SK-N-SH (cell line): ENCODE measurements around the gene DNASE1L3. TPM values are rescaled to one million over a fixed set of nuclear protein-coding genes. Genes with fewer than 3 reads are reported as not detected.
"Not testable (repeated sequence)": the region's sequence is repeated elsewhere in the genome, so short reads cannot be mapped to it uniquely, and the experiment has no call there.

Experiments used
- CTCF ChIA-PET: fragments of 300-600, 350-600 bp; formaldehyde crosslinking; extraction: SDS; loops from one replicate; lab custom pipeline; 2021; lab: Yijun Ruan, JAX
- POLR2A ChIA-PET: fragments of 350-600 bp; sonication (Branson Sonifier 250); formaldehyde crosslinking; extraction: SDS; loops from one replicate; lab custom pipeline; 2020; ENCODE audit warnings: antibody characterized with exemption, inconsistent platforms; lab: Yijun Ruan, JAX
- DNase-seq: peaks from one replicate; pipeline ENCODE4 v3.0.0; 2012
- H2AFZ ChIP-seq: fragments of 200-600 bp; sonication (generic); 2 replicates; pipeline ENCODE4 v1.8.1; 2016; ENCODE audit warnings: antibody characterized with exemption, mild to moderate bottlenecking, low read depth
- H3F3A ChIP-seq: fragments of 200-600 bp; sonication (generic); replicated peaks from 2 replicates; pipeline ENCODE3; 2016; ENCODE audit warnings: antibody characterized with exemption, mild to moderate bottlenecking; ENCODE audit not compliant: insufficient read depth
- H3K27ac ChIP-seq, 2 experiments: fragments of 200-500 bp in 1 of 2; fragments of 200-600 bp in 1 of 2; sonication (Bioruptor generic) in 1 of 2; sonication (generic), shearing (Covaris generic) in 1 of 2; 2 replicates each; pipeline versions ENCODE4 v1.5.1 to v1.6.1; 2014 to 2016; ENCODE audit warnings: low read depth in 2 of 2, inconsistent platforms in 1 of 2, low read length in 1 of 2, mild to moderate bottlenecking in 1 of 2, mixed read lengths in 1 of 2
- H3K27me3 ChIP-seq: fragments of 200-600 bp; sonication (generic), shearing (Covaris generic); 2 replicates; pipeline ENCODE4 v1.6.1; 2016; ENCODE audit warnings: mixed run types; ENCODE audit not compliant: insufficient read depth
- H3K36me3 ChIP-seq, 2 experiments: fragments of 200-500 bp in 1 of 2; fragments of 200-600 bp in 1 of 2; sonication (Bioruptor generic) in 1 of 2; sonication (generic) in 1 of 2; replicated peaks in 1 of 2; 2 replicates each; pipeline versions ENCODE3 to v1.5.1; 2014 to 2016; ENCODE audit warnings: low read length in 1 of 2, mild to moderate bottlenecking in 1 of 2; ENCODE audit not compliant: insufficient read depth in 2 of 2, control insufficient read depth in 1 of 2
- H3K4me1 ChIP-seq, 2 experiments: fragments of 200-500 bp in 1 of 2; fragments of 200-600 bp in 1 of 2; sonication (Bioruptor generic) in 1 of 2; sonication (generic), shearing (Covaris generic) in 1 of 2; 2 replicates each; pipeline versions ENCODE4 v1.5.1 to v1.6.1; 2014 to 2016; ENCODE audit warnings: low read depth in 1 of 2, low read length in 1 of 2, mixed run types in 1 of 2; ENCODE audit not compliant: insufficient read depth in 2 of 2, control insufficient read depth in 1 of 2
- H3K4me2 ChIP-seq: fragments of 200-600 bp; sonication (generic), shearing (Covaris generic); 2 replicates; pipeline ENCODE4 v1.6.1; 2017; ENCODE audit warnings: mixed run types
- H3K4me3 ChIP-seq, 2 experiments: fragments of 200-500 bp in 1 of 2; fragments of 200-600 bp in 1 of 2; sonication (Bioruptor generic) in 1 of 2; sonication (generic), shearing (Covaris generic) in 1 of 2; 2 replicates each; pipeline versions ENCODE4 v1.5.1 to v1.8.1; 2014 to 2016; ENCODE audit warnings: low read depth in 2 of 2, inconsistent platforms in 1 of 2, low read length in 1 of 2, mild to moderate bottlenecking in 1 of 2, mixed read lengths in 1 of 2, moderate library complexity in 1 of 2
- H3K79me2 ChIP-seq: fragments of 200-600 bp; sonication (generic); 2 replicates; pipeline ENCODE4 v1.8.1; 2017; ENCODE audit warnings: mild to moderate bottlenecking; ENCODE audit not compliant: insufficient read depth
- H3K9ac ChIP-seq: fragments of 200-600 bp; sonication (generic); 2 replicates; pipeline ENCODE4 v1.6.1; 2017; ENCODE audit warnings: mixed run types
- H3K9me2 ChIP-seq: fragments of 200-600 bp; sonication (generic); 2 replicates; pipeline ENCODE4 v1.6.1; 2017; ENCODE audit warnings: mixed run types
- H3K9me3 ChIP-seq: fragments of 200-600 bp; sonication (generic); 2 replicates; pipeline ENCODE4 v1.6.1; 2017; ENCODE audit warnings: mixed run types, mild to moderate bottlenecking, moderate library complexity
- H4K20me1 ChIP-seq: fragments of 200-600 bp; sonication (generic); 2 replicates; pipeline ENCODE4 v1.6.1; 2017; ENCODE audit warnings: mild to moderate bottlenecking, mixed run types; ENCODE audit not compliant: insufficient read depth
- CHD2 ChIP-seq: fragments of 150-350 bp; IDR thresholded peaks from 2 replicates; pipeline ENCODE4 v1.6.1; 2018; ENCODE audit warnings: low read length; ENCODE audit not compliant: partially characterized antibody
- CTCF ChIP-seq: fragments of 200-600 bp; sonication (generic); IDR thresholded peaks from 2 replicates; pipeline ENCODE4 v1.6.1; 2017; ENCODE audit warnings: antibody characterized with exemption, mild to moderate bottlenecking, moderate library complexity
- EP300 ChIP-seq, 2 experiments: IDR thresholded peaks; 2 replicates each; pipeline versions ENCODE4 v1.4.0 to v1.6.1; 2012; ENCODE audit warnings: borderline replicate concordance in 1 of 2, low read depth in 1 of 2, low read length in 1 of 2
- EZH2phosphoT487 ChIP-seq: fragments of 200-600 bp; sonication (generic); IDR thresholded peaks from 2 replicates; pipeline ENCODE4 v1.6.1; 2017; ENCODE audit warnings: low read depth, mixed run types, mild to moderate bottlenecking, antibody characterized with exemption, moderate library complexity, borderline replicate concordance
- GABPA ChIP-seq: IDR thresholded peaks from 2 replicates; pipeline ENCODE4 v1.4.0; 2012; ENCODE audit warnings: low read depth, mild to moderate bottlenecking
- IRF3 ChIP-seq: fragments of 150-350 bp; IDR thresholded peaks from 2 replicates; pipeline ENCODE4 v1.6.1; 2016; ENCODE audit warnings: mild to moderate bottlenecking, low read depth, low read length
- MEF2A ChIP-seq: IDR thresholded peaks from 2 replicates; pipeline ENCODE4 v1.4.0; 2012; ENCODE audit warnings: low read depth, borderline replicate concordance
- MXI1 ChIP-seq: IDR thresholded peaks from 2 replicates; pipeline ENCODE4 v1.6.1; 2012; ENCODE audit warnings: mild to moderate bottlenecking, low read depth, low read length, improper control_type of control experiment
- NFIC ChIP-seq: IDR thresholded peaks from 2 replicates; pipeline ENCODE4 v1.4.0; 2012; ENCODE audit warnings: borderline replicate concordance
- NRF1 ChIP-seq: IDR thresholded peaks from 2 replicates; pipeline ENCODE4 v1.6.1; 2012; ENCODE audit warnings: low read depth, mild to moderate bottlenecking, low read length
- PBX3 ChIP-seq: IDR thresholded peaks from 2 replicates; pipeline ENCODE4; 2012
- RFX5 ChIP-seq: IDR thresholded peaks from 2 replicates; pipeline ENCODE4 v1.6.1; 2012; ENCODE audit warnings: mild to moderate bottlenecking, improper control_type of control experiment, low read length
- RXRA ChIP-seq: IDR thresholded peaks from 2 replicates; pipeline ENCODE4 v1.4.0; 2012; ENCODE audit warnings: low read depth, mild to moderate bottlenecking, borderline replicate concordance
- SIN3A ChIP-seq: IDR thresholded peaks from 2 replicates; pipeline ENCODE4 v1.6.1; 2012; ENCODE audit warnings: low read depth, mild to moderate bottlenecking, low read length, moderate library complexity, borderline replicate concordance
- TCF12 ChIP-seq: IDR thresholded peaks from 2 replicates; pipeline ENCODE4 v1.4.0; 2012
- ZBTB33 ChIP-seq: IDR thresholded peaks from 2 replicates; pipeline ENCODE4 v1.4.0; 2012; ENCODE audit warnings: low read depth, borderline replicate concordance
- WGBS: methylation state at CpG from one replicate; pipeline ENCODE4 v1.1.6; 2017; ENCODE audit warnings: low lambda C conversion rate; 5-methylcytosine and 5-hydroxymethylcytosine counted together
- polyA plus RNA-seq, 3 experiments: library from polyadenylated mRNA; depleted of rRNA; stranded (reverse); fragments of >200 nt; gene quantifications; 2 replicates each; pipeline ENCODE4 v1.2.3, GENCODE V29; 2012

The DNASE1L3 gene
- polyA plus RNA-seq, 1 of the 3 experiments (the other 2 are of a cell fraction) = not detected

- no peak for TF ChIP-seq ZBTB33
- TF ChIP-seq EP300 (IDR thresholded peaks at IDR 0.05; ENCODE audit: borderline replicate concordance in 1 of 2, low read depth in 1 of 2, low read length in 1 of 2) = no peak
These were observed 33.3 kb upstream of the DNASE1L3 start (continued) for GRCh38 chr3:58243976-58244585.

- H4K20me1 ChIP-seq, H3K9me3 ChIP-seq, POLR2A ChIA-PET, H3K27ac ChIP-seq, H3K9me2 ChIP-seq, H3F3A ChIP-seq, H3K9ac ChIP-seq, H3K4me2 ChIP-seq, H3K4me3 ChIP-seq, H3K36me3 ChIP-seq, H3K27me3 ChIP-seq, H3K4me1 ChIP-seq, DNase-seq, H2AFZ ChIP-seq: not testable (repeated sequence)
- WGBS = 70% methylated on average over 4 of the region's 4 CpGs
- CTCF ChIA-PET = interaction anchor here (0.9 to 2.1 kb wide), 2 partner anchors 25 to 57 kb away, joined by 4 to 5 read pairs; no protein-coding TSS in a partner anchor
- peaks cover 20% of the 10 kb centered on the region; the same call in 1 of the 2 replicates for H3K79me2 ChIP-seq
These were observed 32.1 kb upstream of the DNASE1L3 start for GRCh38 chr3:58242860-58243259.

GRCh38 chr3:58242340-58242739 lies 31.6 kb upstream of the DNASE1L3 start:
- CTCF ChIA-PET = interaction anchor here (0.6 to 2.1 kb wide), 7 partner anchors 8 to 90 kb away, joined by 3 to 5 read pairs (median 3); partner anchors contain the start of gene PXK
- WGBS = 86% methylated on average over 1 of the region's 1 CpG
- H2AFZ ChIP-seq = no peak overlapping the region
- no peak for TF ChIP-seq IRF3
- TF ChIP-seq MEF2A = no peak
- TF ChIP-seq NRF1 = no peak
- TF ChIP-seq RFX5 = no peak
- no peak for TF ChIP-seq EZH2phosphoT487
- TF ChIP-seq SIN3A = no peak
- no peak for TF ChIP-seq PBX3
- no peak for TF ChIP-seq CTCF
- TF ChIP-seq ZBTB33 = no peak
- TF ChIP-seq MXI1 = no peak
- no peak for TF ChIP-seq CHD2
- TF ChIP-seq RXRA = no peak
- TF ChIP-seq GABPA = no peak
- no peak for TF ChIP-seq NFIC
- TF ChIP-seq EP300 (IDR thresholded peaks at IDR 0.05; ENCODE audit: borderline replicate concordance in 1 of 2, low read depth in 1 of 2, low read length in 1 of 2) = no peak
- no peak for TF ChIP-seq TCF12

More at GRCh38 chr3:58242340-58242739, 31.6 kb upstream of the DNASE1L3 start:
- H3K27me3 ChIP-seq = no peaks in the 10 kb centered on the region
- H3K4me3 ChIP-seq = no peak overlapping the region
- peaks cover 0 to 5% of the 10 kb centered on the region in 2 experiments; a peak in 1 of 4 replicates for H3K4me1 ChIP-seq
- no peak overlapping the region for H3K27ac ChIP-seq
- no peaks in the 10 kb centered on the region for H3F3A ChIP-seq
- H3K79me2 ChIP-seq = peaks cover 20% of the 10 kb centered on the region; the same call in 1 of the 2 replicates
- H3K36me3 ChIP-seq = no peaks in the 10 kb centered on the region
- H4K20me1 ChIP-seq = 0 out of 2 replicates have a peak, but pooled peaks cover 6% of the 10 kb centered on the region
- H3K9me2 ChIP-seq = no peaks in the 10 kb centered on the region
- H3K4me2 ChIP-seq = no peak overlapping the region
- DNase-seq = no peak
- H3K9me3 ChIP-seq = no peaks in the 10 kb centered on the region
- H3K9ac ChIP-seq = no peak overlapping the region
- POLR2A ChIA-PET = no interaction called here
